Regular cardiac myocyte (primary cell): ENCODE data around the gene SRGAP2B. TPM values are rescaled to one million over a fixed set of nuclear protein-coding genes. Genes with fewer than 3 reads are reported as not detected.

ENCODE experiments used
- total RNA-seq: library from RNA; depleted of rRNA; stranded (reverse); fragments of >200 nt; gene quantifications from 2 replicates; pipeline ENCODE4 v1.2.3, GENCODE V29; 2014

Gene SRGAP2B
- 57.1 and 86.5 TPM in 2 replicates for total RNA-seq

DNA sequence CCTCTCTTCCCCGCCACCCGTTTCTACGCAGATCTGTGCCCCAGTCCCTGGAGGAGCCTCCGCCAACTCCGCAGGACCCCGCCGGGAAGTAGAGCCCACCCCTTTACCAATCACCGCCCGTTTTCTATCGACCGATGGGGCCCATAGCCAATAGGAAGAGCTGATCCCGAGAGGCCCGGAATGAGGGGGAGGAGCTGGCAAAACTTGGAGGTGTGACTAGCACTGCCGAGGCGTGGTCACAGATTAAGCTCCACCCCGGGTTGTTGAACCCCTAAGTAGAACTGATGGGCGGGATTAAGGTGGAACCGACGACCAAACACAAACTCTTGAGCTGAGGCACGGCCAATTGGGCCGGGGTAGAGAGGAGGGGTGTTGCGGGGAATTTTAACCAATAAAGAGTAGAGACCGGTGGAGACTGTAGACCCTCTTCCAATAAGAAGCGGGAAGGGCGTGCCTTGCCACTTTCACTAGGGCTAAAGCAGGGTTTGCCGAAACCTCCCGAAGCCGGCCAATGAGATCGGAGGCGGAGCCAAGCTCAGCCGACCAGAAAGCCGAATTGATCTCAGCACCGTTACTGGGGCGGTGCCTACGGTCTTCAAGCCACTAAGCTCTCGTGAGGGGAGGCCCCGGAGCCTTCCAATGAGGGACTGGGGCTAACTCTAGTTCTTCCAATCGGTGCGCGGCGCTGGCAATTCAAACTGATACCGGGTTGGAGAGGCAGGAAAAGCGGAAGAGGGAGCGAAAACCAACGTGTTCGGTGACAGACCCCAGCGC is at the start of gene SRGAP2B, which contains the start of gene FAM72D:
Gene SRGAP2B (minus strand): TSS at position 45 of the 774 bp plus-strand sequence. CDS start 2,427 bp downstream, outside the sequence.
Gene FAM72D (plus strand): TSS at position 691 of the 774 bp plus-strand sequence. CDS start 874 bp downstream, outside the sequence.

Other genes starting within 250 kb of the SRGAP2B start
- gene FAM72D, start 646 bp upstream of the SRGAP2B start, total RNA-seq: under 0.01 and 4.2 TPM in 2 replicates
- not detected in 2 replicates for gene PPIAL4D, start 146.8 kb upstream of the SRGAP2B start, total RNA-seq